IMR-90 (cell line): ENCODE results near the gene CEP135. TPM values are rescaled to one million over a fixed set of nuclear protein-coding genes. Genes with fewer than 3 reads are reported as not detected.
A peak's percentile ranks its signal among the peaks of the same experiment; 100 is the strongest.

Experiments used
- ATAC-seq: fragments of 200-7000 bp; cut with Tn5 transposase; 2 replicates; pipeline ENCODE4 v1.9.1; 2020; ENCODE audit warnings: low read depth, mild to moderate bottlenecking, moderate library complexity
- BruUV-seq: library from RNA; stranded (reverse); fragments of 400-500 nt; replicated peaks from 2 replicates; lab custom pipeline; 2021; lab: Mats Ljungman, UMichigan
- CTCF ChIA-PET: fragments of 300-600 bp; formaldehyde crosslinking; extraction: SDS; loops from one replicate; lab custom pipeline; 2021; ENCODE audit warnings: antibody characterized with exemption; lab: Yijun Ruan, JAX
- POLR2A ChIA-PET: fragments of 300-600 bp; sonication (Branson Sonifier 250); formaldehyde crosslinking; loops from one replicate; lab custom pipeline; 2022; ENCODE audit warnings: antibody characterized with exemption; ENCODE audit not compliant: unreplicated experiment; lab: Charles Lee
- DNase-seq: peaks from one replicate; pipeline ENCODE4 v3.0.0; 2013
- H2AFZ ChIP-seq: replicated peaks from 2 replicates; pipeline ENCODE3; 2013; ENCODE audit warnings: low read length, mild to moderate bottlenecking; ENCODE audit not compliant: poor library complexity
- H2AK5ac ChIP-seq: 2 replicates; pipeline ENCODE4 v1.6.1; 2013; ENCODE audit warnings: low read depth, low read length, inconsistent platforms
- H2AK9ac ChIP-seq: replicated peaks from 2 replicates; pipeline ENCODE3; 2013; ENCODE audit warnings: mild to moderate bottlenecking, low read depth, low read length, moderate library complexity; ENCODE audit not compliant: poor library complexity
- H2BK120ac ChIP-seq: 2 replicates; pipeline ENCODE4 v1.6.1; 2013; ENCODE audit warnings: low read depth, low read length, inconsistent platforms
- H2BK15ac ChIP-seq: 3 replicates; pipeline ENCODE4 v1.6.1; 2013; ENCODE audit warnings: low read depth, low read length, inconsistent platforms
- H2BK20ac ChIP-seq: 2 replicates; pipeline ENCODE4 v1.6.1; 2013; ENCODE audit warnings: low read depth, mild to moderate bottlenecking, inconsistent platforms, low read length, moderate library complexity
- H2BK5ac ChIP-seq: 2 replicates; pipeline ENCODE4 v1.6.1; 2013; ENCODE audit warnings: mild to moderate bottlenecking, low read depth, low read length, inconsistent platforms; ENCODE audit not compliant: poor library complexity, severe bottlenecking
- H3K14ac ChIP-seq: replicated peaks from 2 replicates; pipeline ENCODE4 v1.6.1; 2013; ENCODE audit warnings: low read depth, low read length, inconsistent platforms
- H3K18ac ChIP-seq: 2 replicates; pipeline ENCODE4 v1.6.1; 2013; ENCODE audit warnings: low read depth, low read length, control low read depth
- H3K23ac ChIP-seq: 2 replicates; pipeline ENCODE4 v1.6.1; 2013; ENCODE audit warnings: low read depth, low read length, inconsistent platforms
- H3K27ac ChIP-seq: 2 replicates; pipeline ENCODE4 v1.5.1; 2013; ENCODE audit warnings: mild to moderate bottlenecking, control low read depth, low read length; ENCODE audit not compliant: insufficient read depth
- H3K27me3 ChIP-seq: 2 replicates; pipeline ENCODE4 v1.6.1; 2013; ENCODE audit warnings: low read length; ENCODE audit not compliant: control insufficient read depth, insufficient read depth
- H3K36me3 ChIP-seq: 2 replicates; pipeline ENCODE4 v1.6.1; 2013; ENCODE audit warnings: low read length, mixed read lengths; ENCODE audit not compliant: control insufficient read depth, insufficient read depth
- H3K4ac ChIP-seq: 2 replicates; pipeline ENCODE4 v1.6.1; 2013; ENCODE audit warnings: low read depth, low read length, inconsistent platforms
- H3K4me1 ChIP-seq: 2 replicates; pipeline ENCODE4 v1.6.1; 2013; ENCODE audit warnings: low read length, mixed read lengths; ENCODE audit not compliant: control insufficient read depth, insufficient read depth
- H3K4me2 ChIP-seq: 2 replicates; pipeline ENCODE4 v1.6.1; 2013; ENCODE audit warnings: low read depth, mild to moderate bottlenecking, control low read depth, low read length, moderate library complexity
- H3K4me3 ChIP-seq: 2 replicates; pipeline ENCODE4 v1.5.1; 2013; ENCODE audit warnings: low read depth, mild to moderate bottlenecking, control low read depth, low read length, moderate library complexity; ENCODE audit not compliant: insufficient read depth
- H3K56ac ChIP-seq: 2 replicates; pipeline ENCODE4 v1.6.1; 2013; ENCODE audit warnings: low read length, inconsistent platforms; ENCODE audit not compliant: insufficient read depth; ENCODE audit errors: extremely low read depth
- H3K79me1 ChIP-seq, 2 experiments: 2 replicates each; pipeline ENCODE4 v1.6.1; 2013; ENCODE audit warnings: low read length in 2 of 2, inconsistent platforms in 1 of 2, low read depth in 1 of 2
- H3K9ac ChIP-seq: 2 replicates; pipeline ENCODE4 v1.6.1; 2013; ENCODE audit warnings: low read depth, low read length, control low read depth
- H3K9me1 ChIP-seq: 2 replicates; pipeline ENCODE4 v1.6.1; 2013; ENCODE audit warnings: low read length, inconsistent platforms; ENCODE audit not compliant: insufficient read depth
- H3K9me3 ChIP-seq: 2 replicates; pipeline ENCODE4 v1.6.1; 2013; ENCODE audit warnings: low read length; ENCODE audit not compliant: control insufficient read depth, insufficient read depth
- H4K20me1 ChIP-seq: 2 replicates; pipeline ENCODE4 v1.6.1; 2013; ENCODE audit warnings: low read length, inconsistent platforms; ENCODE audit not compliant: insufficient read depth
- H4K5ac ChIP-seq: 2 replicates; pipeline ENCODE4 v1.6.1; 2013; ENCODE audit warnings: mild to moderate bottlenecking, low read depth, low read length, control low read depth
- H4K8ac ChIP-seq, 2 experiments: 2 replicates each; pipeline ENCODE4 v1.6.1; 2013; ENCODE audit warnings: low read depth in 2 of 2, low read length in 2 of 2, control low read depth in 1 of 2, inconsistent platforms in 1 of 2
- H4K91ac ChIP-seq: 2 replicates; pipeline ENCODE4 v1.6.1; 2013; ENCODE audit warnings: low read depth, low read length, inconsistent platforms; ENCODE audit not compliant: insufficient read depth
- CEBPB ChIP-seq: IDR thresholded peaks from 2 replicates; pipeline ENCODE4 v1.6.1; 2012; ENCODE audit warnings: low read depth, low read length, improper control_type of control experiment
- CHD1 ChIP-seq: IDR thresholded peaks from 2 replicates; pipeline ENCODE4 v1.6.1; 2012; ENCODE audit warnings: low read depth, low read length, improper control_type of control experiment
- FOS ChIP-seq: fragments of 150-350 bp; IDR thresholded peaks from 2 replicates; pipeline ENCODE4 v1.6.1; 2016; ENCODE audit warnings: low read depth, low read length
- MAFK ChIP-seq: IDR thresholded peaks from 2 replicates; pipeline ENCODE4 v1.6.1; 2012; ENCODE audit warnings: low read depth, low read length, improper control_type of control experiment
- MAZ ChIP-seq: IDR thresholded peaks from 2 replicates; pipeline ENCODE4 v1.6.1; 2012; ENCODE audit warnings: low read depth, mild to moderate bottlenecking, low read length, improper control_type of control experiment, moderate library complexity, borderline replicate concordance
- MXI1 ChIP-seq: IDR thresholded peaks from 2 replicates; pipeline ENCODE4 v1.6.1; 2012; ENCODE audit warnings: low read depth, mild to moderate bottlenecking, low read length, moderate library complexity, borderline replicate concordance
- POLR2A ChIP-seq: IDR thresholded peaks from 2 replicates; pipeline ENCODE4 v1.6.1; 2012; ENCODE audit warnings: mild to moderate bottlenecking, low read depth, low read length
- RAD21 ChIP-seq: IDR thresholded peaks from 2 replicates; pipeline ENCODE4 v1.6.1; 2012; ENCODE audit warnings: low read length, improper control_type of control experiment
- RFX5 ChIP-seq: IDR thresholded peaks from 2 replicates; pipeline ENCODE4 v1.8.0; 2012; ENCODE audit warnings: low read depth, mild to moderate bottlenecking, low read length, moderate library complexity
- SMC3 ChIP-seq: fragments of 150-350 bp; IDR thresholded peaks from 2 replicates; pipeline ENCODE4 v1.6.1; 2016; ENCODE audit warnings: low read depth, mild to moderate bottlenecking, antibody characterized with exemption, low read length, moderate library complexity
- WGBS, 2 experiments: methylation state at CpG; one replicate each; pipeline versions ENCODE4 v1.1.5 to v1.1.7; 2013; ENCODE audit warnings: missing lambda C conversion rate in 2 of 2; ENCODE audit not compliant: insufficient read length in 1 of 2; ENCODE audit errors: extremely low coverage in 2 of 2; 5-methylcytosine and 5-hydroxymethylcytosine counted together
- dilution Hi-C: fragments of 300-500 bp; cut with HindIII; formaldehyde crosslinking; loops from one replicate; pipeline ENCODE4 v1.14.3; 2018; ENCODE audit warnings: low sequenced_read_pairs; ENCODE audit not compliant: unreplicated experiment
- in situ Hi-C: fragments of 300-500 bp; cut with MboI; formaldehyde crosslinking; loops from 3 replicates; pipeline ENCODE4 v1.14.3; 2019; ENCODE audit warnings: low sequenced_read_pairs, inconsistent platforms, mixed read lengths
- intact Hi-C: fragments of 100-400 bp; cut with micrococcal nuclease; formaldehyde crosslinking; loops from 2 replicates; pipeline ENCODE4 v1.10.0; 2022
- polyA plus RNA-seq, 3 experiments: library from polyadenylated mRNA; depleted of rRNA; stranded (reverse); fragments of >200 nt; gene quantifications; 2 replicates each; pipeline ENCODE4 v1.2.3, GENCODE V29; 2012; ENCODE audit warnings: low replicate concordance in 1 of 3
- total RNA-seq: library from RNA; depleted of rRNA; stranded (reverse); fragments of >200 nt; gene quantifications from 2 replicates; pipeline ENCODE4 v1.2.3, GENCODE V29; 2012
- TF ChIP-seq, protein P1 (sequence below): fragments of 150-350 bp; IDR thresholded peaks from 2 replicates; pipeline ENCODE4 v1.6.1; 2016; ENCODE audit warnings: low read depth, mild to moderate bottlenecking, low read length, moderate library complexity, borderline replicate concordance
- TF ChIP-seq, protein P2 (sequence below): fragments of 150-350 bp; IDR thresholded peaks from 2 replicates; pipeline ENCODE4 v1.6.1; 2017; ENCODE audit warnings: mild to moderate bottlenecking, antibody characterized with exemption, low read length, low read depth
- TF ChIP-seq, protein P3 (sequence below): conservative IDR thresholded peaks from 2 replicates; pipeline ENCODE4 v1.5.1; 2012; ENCODE audit warnings: mild to moderate bottlenecking, low read depth, low read length, improper control_type of control experiment

CEP135 gene
- total and polyA plus RNA-seq, 2 of the 4 experiments (the other 2 are of a cell fraction), result 2.7 to 3.2 TPM

DNA sequence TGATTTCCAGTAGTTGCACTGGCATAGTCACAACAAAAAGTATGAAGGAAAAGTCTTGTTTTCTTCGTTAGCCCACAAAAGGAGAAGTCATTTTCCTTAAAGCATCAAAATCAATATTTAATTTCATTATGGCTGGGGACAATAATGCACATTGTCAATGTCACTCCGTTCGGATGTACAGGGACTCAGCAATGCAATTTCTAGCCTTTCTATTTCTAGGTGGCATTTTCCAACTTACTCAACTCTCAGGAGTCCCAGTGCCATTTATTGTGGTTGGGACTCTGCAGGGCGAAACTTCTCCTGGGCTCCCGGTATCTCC lies 99.6 kb downstream of the CEP135 start:
- Histone ChIP-seq H3K18ac (no peak overlapping the region), H2AK5ac (no peak overlapping the region), H3K23ac (no peak overlapping the region), H3K36me3 (no peaks in the 10 kb centered on the region), H3K9me1 (no peaks in the 10 kb centered on the region), H4K8ac (no peak overlapping the region), H3K27me3 (peaks cover 18% of the 10 kb centered on the region), H2AFZ (peak overlapping the region; percentile 92), H3K4me2 (peak overlapping the region; percentile 100), H3K9ac (no peak overlapping the region), H4K20me1 (no peaks in the 10 kb centered on the region), H3K27ac (no peak overlapping the region), H2AK9ac (no peak overlapping the region), H3K79me1 (no peaks in the 10 kb centered on the region), H2BK120ac (no peak overlapping the region), H3K9me3 (no peaks in the 10 kb centered on the region), H4K91ac (no peak overlapping the region), H2BK15ac (no peak overlapping the region), H3K4me1 (no peaks in the 10 kb centered on the region), H3K14ac (no peak overlapping the region), H3K4me3 (peak overlapping the region; percentile 58), H2BK5ac (no peak overlapping the region), H2BK20ac (no peak overlapping the region), H3K4ac (no peak overlapping the region), H3K56ac (no peak overlapping the region), H4K5ac (no peak overlapping the region)
- dilution Hi-C loops, result no loop called here
- DNase-seq, result no peak
- no peak for ATAC-seq
- intact Hi-C loops, result loop anchor here (2.0 kb wide), 1 partner anchor 252 kb away; no protein-coding TSS in a partner anchor
- TF ChIP-seq, protein P1, sequence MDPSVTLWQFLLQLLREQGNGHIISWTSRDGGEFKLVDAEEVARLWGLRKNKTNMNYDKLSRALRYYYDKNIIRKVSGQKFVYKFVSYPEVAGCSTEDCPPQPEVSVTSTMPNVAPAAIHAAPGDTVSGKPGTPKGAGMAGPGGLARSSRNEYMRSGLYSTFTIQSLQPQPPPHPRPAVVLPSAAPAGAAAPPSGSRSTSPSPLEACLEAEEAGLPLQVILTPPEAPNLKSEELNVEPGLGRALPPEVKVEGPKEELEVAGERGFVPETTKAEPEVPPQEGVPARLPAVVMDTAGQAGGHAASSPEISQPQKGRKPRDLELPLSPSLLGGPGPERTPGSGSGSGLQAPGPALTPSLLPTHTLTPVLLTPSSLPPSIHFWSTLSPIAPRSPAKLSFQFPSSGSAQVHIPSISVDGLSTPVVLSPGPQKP, result no peak
- TF ChIP-seq RFX5 (no peak), MAFK (no peak), CEBPB (no peak), SMC3 (no peak), RAD21 (no peak), MAZ (no peak), CHD1 (no peak), POLR2A (no peak), FOS (no peak), MXI1 (no peak)
- TF ChIP-seq, protein P2, sequence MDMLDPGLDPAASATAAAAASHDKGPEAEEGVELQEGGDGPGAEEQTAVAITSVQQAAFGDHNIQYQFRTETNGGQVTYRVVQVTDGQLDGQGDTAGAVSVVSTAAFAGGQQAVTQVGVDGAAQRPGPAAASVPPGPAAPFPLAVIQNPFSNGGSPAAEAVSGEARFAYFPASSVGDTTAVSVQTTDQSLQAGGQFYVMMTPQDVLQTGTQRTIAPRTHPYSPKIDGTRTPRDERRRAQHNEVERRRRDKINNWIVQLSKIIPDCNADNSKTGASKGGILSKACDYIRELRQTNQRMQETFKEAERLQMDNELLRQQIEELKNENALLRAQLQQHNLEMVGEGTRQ, result no peak
- TF ChIP-seq, protein P3, sequence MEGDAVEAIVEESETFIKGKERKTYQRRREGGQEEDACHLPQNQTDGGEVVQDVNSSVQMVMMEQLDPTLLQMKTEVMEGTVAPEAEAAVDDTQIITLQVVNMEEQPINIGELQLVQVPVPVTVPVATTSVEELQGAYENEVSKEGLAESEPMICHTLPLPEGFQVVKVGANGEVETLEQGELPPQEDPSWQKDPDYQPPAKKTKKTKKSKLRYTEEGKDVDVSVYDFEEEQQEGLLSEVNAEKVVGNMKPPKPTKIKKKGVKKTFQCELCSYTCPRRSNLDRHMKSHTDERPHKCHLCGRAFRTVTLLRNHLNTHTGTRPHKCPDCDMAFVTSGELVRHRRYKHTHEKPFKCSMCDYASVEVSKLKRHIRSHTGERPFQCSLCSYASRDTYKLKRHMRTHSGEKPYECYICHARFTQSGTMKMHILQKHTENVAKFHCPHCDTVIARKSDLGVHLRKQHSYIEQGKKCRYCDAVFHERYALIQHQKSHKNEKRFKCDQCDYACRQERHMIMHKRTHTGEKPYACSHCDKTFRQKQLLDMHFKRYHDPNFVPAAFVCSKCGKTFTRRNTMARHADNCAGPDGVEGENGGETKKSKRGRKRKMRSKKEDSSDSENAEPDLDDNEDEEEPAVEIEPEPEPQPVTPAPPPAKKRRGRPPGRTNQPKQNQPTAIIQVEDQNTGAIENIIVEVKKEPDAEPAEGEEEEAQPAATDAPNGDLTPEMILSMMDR, result no peak
- POLR2A ChIA-PET, result no interaction called here
- CTCF ChIA-PET, result no interaction called here
- BruUV-seq, result no TSS peak
- in situ Hi-C loops, result no loop called here
- no CpG with 5 or more reads among the region's 5 CpGs for WGBS, 2 experiments
